Measurements from ENCODE around the gene MPO. TPM values are rescaled to one million over a fixed set of nuclear protein-coding genes. Genes with fewer than 3 reads are reported as not detected.
A peak's percentile ranks its signal among the peaks of the same experiment; 100 is the strongest.

The MPO gene
- total RNA-seq, 1 donor from 2014 or later: not detected

DNA sequence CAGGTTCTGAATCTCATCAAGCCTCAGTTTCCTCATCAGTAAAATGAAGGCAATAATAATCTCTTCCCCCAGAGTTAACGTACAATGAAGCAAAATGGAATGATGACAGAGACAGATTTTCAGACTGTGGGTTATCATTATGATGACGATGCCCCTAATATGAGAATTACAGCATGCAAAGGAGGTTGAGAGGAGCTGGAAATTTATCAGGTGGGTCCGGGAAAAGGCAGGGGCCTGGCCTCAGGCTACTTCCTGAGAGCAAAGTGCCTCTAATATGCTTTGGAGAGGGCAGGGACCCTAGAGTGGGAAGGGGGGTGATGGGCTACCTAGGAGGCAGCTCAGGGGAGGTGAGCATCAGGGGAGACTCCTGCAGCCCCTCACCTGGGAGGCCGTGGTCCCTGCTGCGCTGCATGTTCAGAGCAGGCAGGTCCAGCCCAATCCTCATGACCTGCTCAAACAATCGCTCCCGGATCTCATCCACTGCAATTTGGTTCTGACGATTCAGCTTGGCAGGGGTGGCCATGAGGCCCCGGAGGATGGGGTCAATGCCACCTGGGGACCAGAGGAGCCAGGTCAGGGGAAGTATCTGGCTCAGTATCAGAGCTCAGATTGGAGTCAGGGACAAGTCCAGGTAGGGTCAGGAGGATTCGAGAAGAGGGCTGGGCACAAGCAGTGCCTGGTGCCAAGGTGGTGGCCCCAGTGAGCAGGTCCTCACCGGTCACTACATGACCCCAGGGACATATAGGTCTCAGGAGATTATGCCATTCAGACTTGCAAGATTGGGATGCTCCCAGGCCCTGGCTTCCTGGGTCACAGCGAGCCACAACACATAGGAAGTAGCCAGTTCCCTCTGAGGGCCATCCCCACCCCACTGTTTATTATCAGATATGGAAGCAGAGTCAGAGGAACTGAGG is 8.1 kb downstream of the MPO start:
- Mint-ChIP-seq H3K36me3 (ENCODE audit: unreplicated experiment) (no peaks in the 10 kb centered on the region), H3K9me3 (ENCODE audit: unreplicated experiment) (no peaks in the 10 kb centered on the region), H3K4me1 (ENCODE audit: unreplicated experiment) (no peaks in the 10 kb centered on the region), H3K27me3 (ENCODE audit: unreplicated experiment) (no peaks in the 10 kb centered on the region), H3K27ac (ENCODE audit: unreplicated experiment) (no peak overlapping the region), H3K4me3 (ENCODE audit: unreplicated experiment) (no peak overlapping the region)
- DNase-seq (ENCODE audit: extremely low spot score, unreplicated experiment): peak; percentile 78
- TF ChIP-seq, protein P1, sequence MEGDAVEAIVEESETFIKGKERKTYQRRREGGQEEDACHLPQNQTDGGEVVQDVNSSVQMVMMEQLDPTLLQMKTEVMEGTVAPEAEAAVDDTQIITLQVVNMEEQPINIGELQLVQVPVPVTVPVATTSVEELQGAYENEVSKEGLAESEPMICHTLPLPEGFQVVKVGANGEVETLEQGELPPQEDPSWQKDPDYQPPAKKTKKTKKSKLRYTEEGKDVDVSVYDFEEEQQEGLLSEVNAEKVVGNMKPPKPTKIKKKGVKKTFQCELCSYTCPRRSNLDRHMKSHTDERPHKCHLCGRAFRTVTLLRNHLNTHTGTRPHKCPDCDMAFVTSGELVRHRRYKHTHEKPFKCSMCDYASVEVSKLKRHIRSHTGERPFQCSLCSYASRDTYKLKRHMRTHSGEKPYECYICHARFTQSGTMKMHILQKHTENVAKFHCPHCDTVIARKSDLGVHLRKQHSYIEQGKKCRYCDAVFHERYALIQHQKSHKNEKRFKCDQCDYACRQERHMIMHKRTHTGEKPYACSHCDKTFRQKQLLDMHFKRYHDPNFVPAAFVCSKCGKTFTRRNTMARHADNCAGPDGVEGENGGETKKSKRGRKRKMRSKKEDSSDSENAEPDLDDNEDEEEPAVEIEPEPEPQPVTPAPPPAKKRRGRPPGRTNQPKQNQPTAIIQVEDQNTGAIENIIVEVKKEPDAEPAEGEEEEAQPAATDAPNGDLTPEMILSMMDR (IDR thresholded peaks at IDR 0.05): no peak

DNA sequence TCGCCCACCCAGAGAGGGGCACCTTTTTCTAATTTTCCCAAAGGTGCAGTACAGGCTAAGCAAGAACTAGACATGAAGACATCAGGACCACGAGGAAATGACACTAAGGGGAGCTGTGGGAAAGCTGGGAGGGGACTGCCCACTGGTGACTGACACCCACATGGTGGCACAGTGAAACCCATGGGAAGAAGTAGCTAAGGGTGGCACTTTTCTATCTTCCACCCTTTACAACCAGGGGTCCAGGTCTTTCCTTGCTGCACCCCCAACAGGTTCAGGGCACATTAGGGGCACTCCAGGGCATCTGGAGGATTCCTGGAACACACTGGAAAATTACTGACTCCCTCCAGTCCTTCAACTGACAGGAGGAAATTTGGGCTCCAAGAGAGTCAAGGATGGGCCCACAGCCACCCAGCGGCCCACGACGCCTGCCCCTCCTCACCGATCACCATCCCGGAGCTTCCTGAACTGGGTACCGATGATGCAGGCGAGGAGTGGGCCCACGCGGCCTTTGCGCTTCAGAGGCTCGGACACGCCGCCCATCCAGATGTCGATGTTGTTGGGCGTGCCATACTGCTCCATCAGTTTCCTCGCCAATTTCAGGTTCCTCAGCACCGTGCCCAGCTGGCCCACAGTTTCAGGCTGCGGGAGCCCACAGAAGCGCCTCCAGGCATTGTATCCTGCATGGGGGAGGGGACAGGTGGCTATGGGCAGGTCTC is 9.4 kb downstream of the MPO start:
- no peaks in the 10 kb centered on the region for H3K36me3 Mint-ChIP-seq (ENCODE audit: unreplicated experiment)
- TF ChIP-seq, protein P1 (IDR thresholded peaks at IDR 0.05): no peak
- H3K9me3 Mint-ChIP-seq (ENCODE audit: unreplicated experiment): no peaks in the 10 kb centered on the region
- no peaks in the 10 kb centered on the region for H3K4me1 Mint-ChIP-seq (ENCODE audit: unreplicated experiment)
- H3K27me3 Mint-ChIP-seq (ENCODE audit: unreplicated experiment): peaks cover 3% of the 10 kb centered on the region
- H3K27ac Mint-ChIP-seq (ENCODE audit: unreplicated experiment): no peak overlapping the region
- no peak overlapping the region for H3K4me3 Mint-ChIP-seq (ENCODE audit: unreplicated experiment)
- peak; percentile 75 for DNase-seq (ENCODE audit: extremely low spot score, unreplicated experiment)

DNA sequence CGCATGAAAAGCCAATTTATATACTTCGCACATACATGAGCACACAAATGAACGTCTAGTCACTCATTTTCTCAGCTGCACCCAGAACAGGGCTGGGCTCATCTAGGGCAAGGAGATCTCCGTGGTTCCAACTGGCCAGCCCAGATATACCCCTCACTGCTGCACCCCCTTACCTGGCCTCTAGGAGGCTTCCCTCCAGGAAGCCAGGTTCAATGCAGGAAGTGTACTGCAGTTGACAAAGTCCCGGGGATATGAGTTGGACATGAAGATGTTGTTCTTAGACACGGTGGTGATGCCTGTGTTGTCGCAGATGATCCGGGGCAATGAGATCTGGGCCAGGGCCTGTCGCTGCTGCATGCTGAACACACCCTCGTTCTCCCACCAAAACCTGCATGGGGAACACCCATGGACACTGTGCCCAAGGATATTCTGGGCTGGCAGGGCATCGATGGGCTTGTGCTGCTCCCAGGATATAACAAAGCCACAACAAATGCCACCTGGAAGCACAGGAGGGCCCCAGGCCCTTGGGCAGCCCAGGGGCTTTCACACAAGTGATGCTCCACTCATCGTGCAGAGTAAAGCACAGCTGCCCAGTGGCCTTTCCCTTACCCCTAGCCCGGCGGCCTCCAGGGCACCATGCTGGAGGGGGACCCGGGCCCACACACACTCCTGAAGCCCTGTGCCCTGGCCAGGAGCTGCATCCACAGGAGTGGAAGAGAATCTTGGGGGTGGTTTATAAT is 10.1 kb downstream of the MPO start:
- no peaks in the 10 kb centered on the region for H3K9me3 Mint-ChIP-seq (ENCODE audit: unreplicated experiment)
- no peaks in the 10 kb centered on the region for H3K36me3 Mint-ChIP-seq (ENCODE audit: unreplicated experiment)
- H3K27me3 Mint-ChIP-seq (ENCODE audit: unreplicated experiment): peaks cover 9% of the 10 kb centered on the region
- peak; percentile 82 for DNase-seq (ENCODE audit: extremely low spot score, unreplicated experiment)
- TF ChIP-seq, protein P1 (IDR thresholded peaks at IDR 0.05): no peak
- no peaks in the 10 kb centered on the region for H3K4me1 Mint-ChIP-seq (ENCODE audit: unreplicated experiment)
- no peak overlapping the region for H3K4me3 Mint-ChIP-seq (ENCODE audit: unreplicated experiment)
- no peak overlapping the region for H3K27ac Mint-ChIP-seq (ENCODE audit: unreplicated experiment)

DNA sequence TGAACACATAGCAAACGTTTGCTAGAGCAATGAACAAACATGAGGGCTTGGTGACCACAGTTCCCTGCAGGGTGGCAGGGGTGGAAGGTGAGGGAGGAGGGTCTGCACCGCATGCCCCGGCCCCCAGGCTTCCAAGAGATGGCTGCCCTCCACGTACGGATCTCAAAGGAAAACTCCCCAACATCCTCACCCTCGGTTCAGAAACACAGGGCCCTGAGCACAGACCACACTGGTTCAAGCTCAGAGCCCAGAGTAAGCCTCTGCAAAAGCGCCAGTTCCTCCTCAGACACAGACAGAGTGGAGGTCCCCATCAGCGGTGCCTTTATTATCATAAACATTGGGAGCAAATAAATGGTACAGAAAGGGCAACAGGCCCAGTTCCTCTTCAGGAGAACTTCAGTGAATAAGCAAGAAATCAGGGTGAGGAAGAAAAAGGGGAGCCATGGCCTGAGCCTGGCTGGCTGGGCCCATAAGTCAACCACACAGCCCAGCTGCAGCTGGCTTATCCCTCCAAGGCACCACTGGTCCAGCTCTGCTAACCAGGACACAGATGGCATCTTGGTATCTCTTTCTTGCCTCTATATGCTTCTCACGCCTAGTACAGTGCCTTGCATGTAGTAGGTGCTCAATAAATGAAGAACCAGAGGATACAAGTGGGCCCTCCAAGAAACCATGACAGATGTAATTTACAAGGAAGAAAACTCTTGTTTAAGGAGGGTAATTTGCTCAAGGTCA is 11.0 kb downstream of the MPO start:
- H3K36me3 Mint-ChIP-seq (ENCODE audit: unreplicated experiment): no peaks in the 10 kb centered on the region
- H3K27ac Mint-ChIP-seq (ENCODE audit: unreplicated experiment): no peak overlapping the region
- H3K9me3 Mint-ChIP-seq (ENCODE audit: unreplicated experiment): no peaks in the 10 kb centered on the region
- peak; percentile 53 for DNase-seq (ENCODE audit: extremely low spot score, unreplicated experiment)
- no peaks in the 10 kb centered on the region for H3K4me1 Mint-ChIP-seq (ENCODE audit: unreplicated experiment)
- TF ChIP-seq, protein P1 (IDR thresholded peaks at IDR 0.05): no peak
- H3K4me3 Mint-ChIP-seq (ENCODE audit: unreplicated experiment): no peak overlapping the region
- peaks cover 14% of the 10 kb centered on the region for H3K27me3 Mint-ChIP-seq (ENCODE audit: unreplicated experiment)
